Neural cell (in vitro differentiated cells): ENCODE measurements around the gene WDR49. TPM values are rescaled to one million over a fixed set of nuclear protein-coding genes. Genes with fewer than 3 reads are reported as not detected.
A peak's percentile ranks its signal among the peaks of the same experiment; 100 is the strongest.

Source experiments
- H2AFZ ChIP-seq: fragments of 200-600, 300-800 bp; sonication (generic), shearing (Covaris generic); 2 replicates; pipeline ENCODE4 v1.6.0; 2014; ENCODE audit warnings: low read depth, mild to moderate bottlenecking, antibody characterized with exemption, low read length, moderate library complexity
- H3F3A ChIP-seq: fragments of 200-600 bp; shearing (Covaris generic); 2 replicates; pipeline ENCODE4 v1.6.1; 2016; ENCODE audit warnings: mild to moderate bottlenecking, moderate library complexity, mixed read lengths, antibody characterized with exemption, low read length; ENCODE audit not compliant: insufficient read depth, poor library complexity, severe bottlenecking
- H3K27ac ChIP-seq: fragments of 200-600, 300-800 bp; sonication (generic), shearing (Covaris generic); 2 replicates; pipeline ENCODE4 v1.5.1; 2014; ENCODE audit warnings: mild to moderate bottlenecking, low read length, moderate library complexity
- H3K27me3 ChIP-seq: fragments of 300-800, 200-600 bp; sonication (generic), shearing (Covaris generic); 2 replicates; pipeline ENCODE4 v1.6.0; 2014; ENCODE audit warnings: mild to moderate bottlenecking, low read depth, low read length, moderate library complexity; ENCODE audit not compliant: insufficient read depth
- H3K36me3 ChIP-seq: fragments of 300-800, 200-600 bp; sonication (generic), shearing (Covaris generic); 2 replicates; pipeline ENCODE4 v1.5.1; 2014; ENCODE audit warnings: mild to moderate bottlenecking, antibody characterized with exemption, low read length, moderate library complexity; ENCODE audit not compliant: insufficient read depth
- H3K4me2 ChIP-seq: fragments of 300-800, 200-600 bp; sonication (generic), shearing (Covaris generic); 2 replicates; pipeline ENCODE4 v1.6.0; 2014; ENCODE audit warnings: mild to moderate bottlenecking, low read length
- H3K4me3 ChIP-seq: fragments of 300-800, 200-600 bp; sonication (generic), shearing (Covaris generic); 2 replicates; pipeline ENCODE4 v1.5.1; 2014; ENCODE audit warnings: mild to moderate bottlenecking, low read length, moderate library complexity
- H3K79me2 ChIP-seq: fragments of 200-600 bp; shearing (Covaris generic); replicated peaks from 2 replicates; pipeline ENCODE4 v1.6.0; 2014; ENCODE audit warnings: mild to moderate bottlenecking, low read length, moderate library complexity; ENCODE audit not compliant: insufficient read depth
- H3K9ac ChIP-seq: fragments of 300-800, 200-600 bp; sonication (generic), shearing (Covaris generic); 2 replicates; pipeline ENCODE4 v1.6.1; 2016; ENCODE audit warnings: mild to moderate bottlenecking, low read length, mixed read lengths
- H3K9me2 ChIP-seq: fragments of 200-600 bp; shearing (Covaris generic); 2 replicates; pipeline ENCODE4 v1.6.1; 2016; ENCODE audit warnings: mild to moderate bottlenecking, low read length, mixed read lengths; ENCODE audit not compliant: insufficient read depth
- H3K9me3 ChIP-seq: fragments of 200-600, 300-800 bp; sonication (generic), shearing (Covaris generic); 2 replicates; pipeline ENCODE4 v1.6.1; 2016; ENCODE audit warnings: mild to moderate bottlenecking, mixed run types, low read length, moderate library complexity, mixed read lengths
- H4K20me1 ChIP-seq: fragments of 200-600 bp; shearing (Covaris generic); 2 replicates; pipeline ENCODE4 v1.6.1; 2016; ENCODE audit warnings: mild to moderate bottlenecking, mixed run types; ENCODE audit not compliant: insufficient read depth
- CTCF ChIP-seq: fragments of 450-650 bp; IDR thresholded peaks from 2 replicates; pipeline ENCODE4 v1.5.1; 2014; ENCODE audit warnings: antibody characterized with exemption, mild to moderate bottlenecking, moderate library complexity; ENCODE audit not compliant: poor library complexity, severe bottlenecking
- EP300 ChIP-seq: fragments of 450-650 bp; conservative IDR thresholded peaks from 2 replicates; pipeline ENCODE4 v1.6.1; 2014; ENCODE audit warnings: antibody characterized with exemption, mild to moderate bottlenecking, moderate library complexity; ENCODE audit not compliant: poor library complexity, severe bottlenecking
- EZH2 ChIP-seq: fragments of 200-600, 300-800 bp; shearing (Covaris generic), sonication (generic); IDR thresholded peaks from 2 replicates; pipeline ENCODE4 v1.6.1; 2014; ENCODE audit warnings: antibody characterized with exemption, low read length, borderline replicate concordance, mild to moderate bottlenecking; ENCODE audit not compliant: insufficient read depth, poor library complexity, severe bottlenecking
- MXI1 ChIP-seq: fragments of 450-650 bp; conservative IDR thresholded peaks from 2 replicates; pipeline ENCODE4 v1.6.1; 2014; ENCODE audit warnings: antibody characterized with exemption, mild to moderate bottlenecking; ENCODE audit not compliant: poor library complexity, severe bottlenecking
- POLR2AphosphoS5 ChIP-seq: IDR thresholded peaks from 2 replicates; pipeline ENCODE4 v1.6.1; 2012
- RAD21 ChIP-seq: fragments of 450-650 bp; conservative IDR thresholded peaks from 2 replicates; pipeline ENCODE4 v1.6.1; 2014; ENCODE audit warnings: antibody characterized with exemption, mild to moderate bottlenecking, moderate library complexity
- REST ChIP-seq: IDR thresholded peaks from 2 replicates; pipeline ENCODE4 v1.6.1; 2012; ENCODE audit warnings: borderline replicate concordance
- SMC3 ChIP-seq: fragments of 450-650 bp; conservative IDR thresholded peaks from 2 replicates; pipeline ENCODE4 v1.6.1; 2014; ENCODE audit warnings: antibody characterized with exemption, mild to moderate bottlenecking, moderate library complexity; ENCODE audit not compliant: poor library complexity
- TAF1 ChIP-seq: IDR thresholded peaks from 2 replicates; pipeline ENCODE4 v1.6.1; 2012; ENCODE audit warnings: low read depth
- polyA plus RNA-seq: library from polyadenylated mRNA; depleted of rRNA; stranded (reverse); fragments of >200 nt; gene quantifications from 2 replicates; pipeline ENCODE4 v1.2.3, GENCODE V29; 2014

WDR49 gene
- polyA plus RNA-seq, 1 donor from 2014 or later = 1.1 TPM

- H4K20me1 ChIP-seq = no peaks in the 10 kb centered on the region
- H3F3A ChIP-seq = no peaks in the 10 kb centered on the region
- peak overlapping the region; percentile 31 for H3K9ac ChIP-seq
- peak overlapping the region; percentile 56 for H3K4me2 ChIP-seq
- peak overlapping the region; percentile 71 for H3K27ac ChIP-seq
- peak overlapping the region; percentile 35 for H3K4me3 ChIP-seq
- TF ChIP-seq EP300 = peak; percentile 81
- TF ChIP-seq EZH2 = no peak
- peak; percentile 27 for TF ChIP-seq POLR2AphosphoS5
- H3K27me3 ChIP-seq = no peaks in the 10 kb centered on the region
- no peaks in the 10 kb centered on the region for H3K9me2 ChIP-seq
- no peak overlapping the region for H2AFZ ChIP-seq
- H3K36me3 ChIP-seq = no peaks in the 10 kb centered on the region
- H3K79me2 ChIP-seq = no peaks in the 10 kb centered on the region
- no peaks in the 10 kb centered on the region for H3K9me3 ChIP-seq
Measured at GRCh38 chr3:167559924-167560323, 93.8 kb downstream of the WDR49 start.

DNA sequence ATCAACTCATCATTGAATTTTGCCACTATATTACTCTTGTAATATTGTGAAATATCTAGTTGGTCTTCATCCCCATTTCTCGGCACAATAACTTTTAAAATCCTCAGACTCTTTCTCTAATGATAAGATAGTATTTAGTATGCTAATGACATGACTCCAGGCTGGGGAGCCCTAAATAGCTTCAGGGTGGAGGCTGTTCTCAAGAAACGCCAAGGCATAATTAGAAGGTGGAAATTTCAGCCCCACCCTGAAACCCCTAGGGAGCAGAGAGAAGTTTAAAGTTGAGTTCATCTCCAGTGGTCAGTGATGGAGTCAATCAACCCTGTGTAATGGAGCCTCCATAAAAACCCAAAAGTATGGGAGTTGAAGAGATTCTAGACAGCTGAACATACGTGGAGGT is 98.8 kb downstream of the WDR49 start:
- Histone ChIP-seq H3K9ac (no peak overlapping the region), H4K20me1 (no peaks in the 10 kb centered on the region), H3K4me2 (no peak overlapping the region), H3K27me3 (no peaks in the 10 kb centered on the region), H3K4me3 (no peak overlapping the region), H3F3A (no peaks in the 10 kb centered on the region), H3K79me2 (no peaks in the 10 kb centered on the region), H3K36me3 (no peaks in the 10 kb centered on the region), H3K9me2 (no peaks in the 10 kb centered on the region), H2AFZ (no peak overlapping the region), H3K9me3 (no peaks in the 10 kb centered on the region), H3K27ac (no peak overlapping the region)
- TF ChIP-seq MXI1 (no peak), RAD21 (no peak), EZH2 (no peak), POLR2AphosphoS5 (no peak)

- H3F3A ChIP-seq = no peaks in the 10 kb centered on the region
- no peak overlapping the region for H3K4me3 ChIP-seq
- H3K9ac ChIP-seq = no peak overlapping the region
- TF ChIP-seq POLR2AphosphoS5 (no peak), EP300 (no peak), EZH2 (no peak), REST (no peak), MXI1 (no peak), CTCF (no peak), TAF1 (no peak), RAD21 (no peak), SMC3 (no peak)
- H2AFZ ChIP-seq = no peak overlapping the region
- no peaks in the 10 kb centered on the region for H4K20me1 ChIP-seq
- H3K36me3 ChIP-seq = no peaks in the 10 kb centered on the region
- H3K79me2 ChIP-seq = no peaks in the 10 kb centered on the region
- no peak overlapping the region for H3K4me2 ChIP-seq
- H3K9me2 ChIP-seq = no peaks in the 10 kb centered on the region
- H3K9me3 ChIP-seq = no peaks in the 10 kb centered on the region
- no peak overlapping the region for H3K27ac ChIP-seq
- no peaks in the 10 kb centered on the region for H3K27me3 ChIP-seq
Measured at GRCh38 chr3:167538081-167538480, 115.7 kb downstream of the WDR49 start.
